CD14-positive monocyte (primary cell): Measurements from ENCODE around the gene RILP. TPM values are rescaled to one million over a fixed set of nuclear protein-coding genes. Genes with fewer than 3 reads are reported as not detected.

Source experiments
- DNase-seq, 3 donors: peaks; one replicate each; pipeline ENCODE4 v3.0.0-alpha.2; 2011 to 2022
- H2AFZ ChIP-seq: 2 replicates; pipeline ENCODE4 v1.6.0; 2012; ENCODE audit warnings: mild to moderate bottlenecking, low read depth, low read length, inconsistent platforms; ENCODE audit not compliant: insufficient read depth, poor library complexity, severe bottlenecking
- H3K27ac ChIP-seq, 2 donors: 1 replicate in 1 of 2; 2 replicates in 1 of 2; pipeline ENCODE4 v1.5.1; 2012 to 2013; ENCODE audit warnings: low read length in 2 of 2, control low read depth in 1 of 2, inconsistent platforms in 1 of 2, low read depth in 1 of 2, mild to moderate bottlenecking in 1 of 2
- H3K27me3 ChIP-seq, 2 donors: one replicate each; pipeline versions ENCODE4 v1.6.0 to v1.6.1; 2011 to 2013; ENCODE audit warnings: low read length in 2 of 2; ENCODE audit not compliant: control insufficient read depth in 2 of 2, insufficient read depth in 2 of 2
- H3K36me3 ChIP-seq, 2 donors: replicated peaks in 1 of 2; 1 replicate in 1 of 2; 2 replicates in 1 of 2; pipeline versions ENCODE4 v1.5.1 to v1.6.1; 2012 to 2013; ENCODE audit warnings: low read length in 2 of 2, control low read depth in 1 of 2, inconsistent platforms in 1 of 2, mild to moderate bottlenecking in 1 of 2; ENCODE audit not compliant: insufficient read depth in 2 of 2, control insufficient read depth in 1 of 2
- H3K4me1 ChIP-seq, 2 donors: 1 replicate in 1 of 2; 2 replicates in 1 of 2; pipeline versions ENCODE4 v1.5.1 to v1.6.1; 2012 to 2013; ENCODE audit warnings: low read length in 2 of 2, control low read depth in 1 of 2, inconsistent platforms in 1 of 2, mild to moderate bottlenecking in 1 of 2, moderate library complexity in 1 of 2; ENCODE audit not compliant: insufficient read depth in 2 of 2, control insufficient read depth in 1 of 2
- H3K4me2 ChIP-seq: replicated peaks from 2 replicates; pipeline ENCODE3; 2012; ENCODE audit warnings: low read length, moderate library complexity, mild to moderate bottlenecking; ENCODE audit not compliant: poor library complexity, severe bottlenecking; ENCODE audit errors: extremely low read depth
- H3K4me3 ChIP-seq, 3 experiments: fragments of 200-600 bp in 1 of 3; sonication (generic) in 1 of 3; replicated peaks in 1 of 3; 1 replicate in 2 of 3; 2 replicates in 1 of 3; pipeline ENCODE4 v1.5.1; 2011 to 2013; ENCODE audit warnings: low read length in 3 of 3, mild to moderate bottlenecking in 3 of 3, control low read depth in 2 of 3, low read depth in 2 of 3, inconsistent platforms in 1 of 3, moderate library complexity in 1 of 3
- H3K79me2 ChIP-seq: 2 replicates; pipeline ENCODE4 v1.6.0; 2012; ENCODE audit warnings: mild to moderate bottlenecking, control low read depth, inconsistent platforms, low read length, moderate library complexity; ENCODE audit not compliant: insufficient read depth
- H3K9ac ChIP-seq: 2 replicates; pipeline ENCODE4 v1.6.0; 2017; ENCODE audit warnings: low read length, mild to moderate bottlenecking; ENCODE audit not compliant: insufficient read depth, poor library complexity, severe bottlenecking
- H3K9me3 ChIP-seq, 2 donors: replicated peaks in 1 of 2; 1 replicate in 1 of 2; 2 replicates in 1 of 2; pipeline versions ENCODE4 v1.5.1 to v1.6.1; 2012 to 2013; ENCODE audit warnings: low read length in 2 of 2, control low read depth in 1 of 2; ENCODE audit not compliant: control insufficient read depth in 1 of 2, insufficient read depth in 1 of 2
- H4K20me1 ChIP-seq: 2 replicates; pipeline ENCODE4 v1.6.0; 2012; ENCODE audit warnings: mild to moderate bottlenecking, low read length, control low read depth, moderate library complexity; ENCODE audit not compliant: insufficient read depth
- H3K27ac Mint-ChIP-seq, 7 donors: one replicate each; pipeline ENCODE4 v1.8.0; 2020; ENCODE audit warnings: mild to moderate bottlenecking in 7 of 7, mixed read lengths in 7 of 7, moderate library complexity in 6 of 7, inconsistent platforms in 2 of 7
- H3K27me3 Mint-ChIP-seq, 3 donors: one replicate each; pipeline ENCODE4 v1.8.0; 2021 to 2022; ENCODE audit warnings: low read depth in 3 of 3, mild to moderate bottlenecking in 3 of 3, mixed read lengths in 3 of 3, moderate library complexity in 3 of 3, inconsistent platforms in 1 of 3
- H3K36me3 Mint-ChIP-seq, 2 donors: one replicate each; pipeline ENCODE4 v1.8.0; 2020; ENCODE audit warnings: mixed read lengths in 2 of 2, inconsistent platforms in 1 of 2, mild to moderate bottlenecking in 1 of 2
- H3K4me1 Mint-ChIP-seq: one replicate; pipeline ENCODE4 v1.8.0; 2020; ENCODE audit warnings: mild to moderate bottlenecking, mixed read lengths
- H3K4me3 Mint-ChIP-seq, 2 donors: one replicate each; pipeline ENCODE4 v1.8.0; 2020; ENCODE audit warnings: mild to moderate bottlenecking in 2 of 2, mixed read lengths in 2 of 2, moderate library complexity in 1 of 2
- H3K9me3 Mint-ChIP-seq, 7 donors: one replicate each; pipeline ENCODE4 v1.8.0; 2020 to 2022; ENCODE audit warnings: mixed read lengths in 7 of 7, mild to moderate bottlenecking in 6 of 7, moderate library complexity in 6 of 7, inconsistent platforms in 2 of 7
- WGBS: methylation state at CpG from one replicate; pipeline ENCODE4 v1.1.5; 2013; ENCODE audit warnings: missing lambda C conversion rate; ENCODE audit not compliant: insufficient coverage; 5-methylcytosine and 5-hydroxymethylcytosine counted together
- intact Hi-C, 2 donors: fragments of 100-400 bp; cut with micrococcal nuclease; formaldehyde crosslinking; loops; one replicate each; pipeline versions ENCODE4 v1.15.0 to v1.15.1; 2023
- polyA plus RNA-seq, 3 donors: library from polyadenylated mRNA; depleted of rRNA in 1 of 3; unstranded in 2 of 3; stranded (reverse) in 1 of 3; fragments of 300-500 nt in 2 of 3; fragments of >200 nt in 1 of 3; fragmentation: Illumina TruSeq in 2 of 3; gene quantifications; 1 replicate in 2 of 3; 2 replicates in 1 of 3; pipeline ENCODE4 v1.2.3, GENCODE V29; 2012 to 2021
- TF ChIP-seq, protein P1 (sequence below): fragments of 200-600 bp; IDR thresholded peaks from one replicate; pipeline ENCODE4 v1.8.0; 2022; ENCODE audit warnings: antibody characterized with exemption, mild to moderate bottlenecking

RILP gene
- polyA plus RNA-seq, 3 donors = 23.8 to 49.5 (median 49.4) TPM

DNA sequence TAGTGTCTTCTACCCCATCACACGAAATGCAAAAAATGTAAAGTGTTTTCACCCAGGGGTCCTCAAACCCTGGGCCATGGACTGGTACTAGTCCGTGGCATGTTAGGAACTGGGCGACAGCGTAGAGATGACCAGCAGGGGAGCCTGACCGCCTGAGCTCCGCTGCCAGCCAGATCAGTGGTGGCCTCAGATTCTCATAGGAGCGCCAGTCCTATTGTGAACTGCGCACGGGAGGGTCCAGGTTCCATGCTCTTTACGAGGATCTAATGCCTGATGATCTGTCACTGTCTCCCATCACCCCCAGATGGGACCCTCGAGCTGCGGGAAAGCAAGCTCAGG, 8.6 kb downstream of the RILP start:
- Mint-ChIP-seq H3K4me3 (no peak overlapping the region), H3K36me3 (peaks cover 30 to 33% of the 10 kb centered on the region in 2 donors), H3K27me3 (peaks cover 0 to 14% (median 8%) of the 10 kb centered on the region in 3 donors), H3K27ac (peak overlapping the region in 2 of 7 donors; percentile 18 to 69), H3K9me3 (peaks cover 0 to 5% (median 0%) of the 10 kb centered on the region in 7 donors), H3K4me1 (peaks cover 33% of the 10 kb centered on the region)
- Histone ChIP-seq H3K79me2 (no peaks in the 10 kb centered on the region), H3K4me2 (no peak overlapping the region), H3K4me1 (peaks cover 29 to 39% of the 10 kb centered on the region in 2 donors), H3K27me3 (no peaks in the 10 kb centered on the region), H4K20me1 (peaks cover 11% of the 10 kb centered on the region), H2AFZ (no peak overlapping the region), H3K9me3 (no peaks in the 10 kb centered on the region), H3K4me3 (no peak overlapping the region), H3K9ac (no peak overlapping the region), H3K36me3 (peaks cover 8 to 11% of the 10 kb centered on the region in 2 donors), H3K27ac (no peak overlapping the region)
- intact Hi-C loops = loop anchor here in 1 of 2 donors (10.0 kb wide), 4 partner anchors 74 to 754 kb away; partner anchors contain the start of gene TLCD2
- TF ChIP-seq, protein P1, sequence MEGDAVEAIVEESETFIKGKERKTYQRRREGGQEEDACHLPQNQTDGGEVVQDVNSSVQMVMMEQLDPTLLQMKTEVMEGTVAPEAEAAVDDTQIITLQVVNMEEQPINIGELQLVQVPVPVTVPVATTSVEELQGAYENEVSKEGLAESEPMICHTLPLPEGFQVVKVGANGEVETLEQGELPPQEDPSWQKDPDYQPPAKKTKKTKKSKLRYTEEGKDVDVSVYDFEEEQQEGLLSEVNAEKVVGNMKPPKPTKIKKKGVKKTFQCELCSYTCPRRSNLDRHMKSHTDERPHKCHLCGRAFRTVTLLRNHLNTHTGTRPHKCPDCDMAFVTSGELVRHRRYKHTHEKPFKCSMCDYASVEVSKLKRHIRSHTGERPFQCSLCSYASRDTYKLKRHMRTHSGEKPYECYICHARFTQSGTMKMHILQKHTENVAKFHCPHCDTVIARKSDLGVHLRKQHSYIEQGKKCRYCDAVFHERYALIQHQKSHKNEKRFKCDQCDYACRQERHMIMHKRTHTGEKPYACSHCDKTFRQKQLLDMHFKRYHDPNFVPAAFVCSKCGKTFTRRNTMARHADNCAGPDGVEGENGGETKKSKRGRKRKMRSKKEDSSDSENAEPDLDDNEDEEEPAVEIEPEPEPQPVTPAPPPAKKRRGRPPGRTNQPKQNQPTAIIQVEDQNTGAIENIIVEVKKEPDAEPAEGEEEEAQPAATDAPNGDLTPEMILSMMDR = no peak
- peak in 1 of 3 donors; percentile 3 for DNase-seq
- WGBS = 95% methylated on average over 8 of the region's 12 CpGs

DNA sequence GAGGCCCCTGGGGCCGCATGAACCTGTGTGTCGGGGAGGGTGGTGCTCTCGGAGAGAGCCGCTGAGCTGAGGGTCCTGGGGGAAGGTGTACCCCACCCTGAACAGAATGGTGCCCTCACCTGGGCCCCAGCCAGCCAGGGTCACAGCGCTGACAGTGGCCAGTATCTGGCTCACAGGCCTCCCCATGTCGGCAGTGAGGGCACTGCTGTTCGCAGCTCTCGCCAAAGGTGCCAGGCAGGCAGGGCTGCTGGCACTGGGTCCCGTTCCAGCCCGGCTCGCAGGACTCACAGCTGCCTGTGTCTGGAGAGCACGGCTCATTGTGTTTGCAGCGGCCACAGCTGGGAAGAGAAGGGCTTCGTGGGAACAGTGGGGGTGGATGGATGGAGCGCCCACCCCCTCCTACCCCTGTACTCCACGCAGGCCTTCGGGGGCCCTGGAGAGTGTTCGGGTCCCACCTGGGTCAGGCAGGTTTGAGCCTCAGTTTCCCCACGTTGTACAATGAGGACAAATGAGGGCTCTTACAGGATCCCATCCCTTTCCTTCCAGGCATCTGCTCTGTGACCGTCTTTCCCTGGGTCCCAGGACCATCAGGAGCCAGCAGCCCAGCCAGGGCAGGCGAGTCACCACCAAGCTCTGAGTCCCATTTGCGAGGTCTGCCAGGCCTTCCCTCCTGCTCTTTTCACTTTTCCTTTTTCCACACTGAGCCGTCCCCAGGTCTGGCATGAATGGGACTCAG, 9.2 kb downstream of the RILP start:
- Mint-ChIP-seq H3K27me3 (peaks cover 0 to 14% (median 8%) of the 10 kb centered on the region in 3 donors), H3K36me3 (peaks cover 32 to 33% of the 10 kb centered on the region in 2 donors), H3K9me3 (peaks cover 0 to 5% (median 0%) of the 10 kb centered on the region in 7 donors), H3K27ac (peak overlapping the region in 2 of 7 donors; percentile 18 to 69), H3K4me1 (peaks cover 28% of the 10 kb centered on the region), H3K4me3 (no peak overlapping the region)
- Histone ChIP-seq H4K20me1 (peaks cover 11% of the 10 kb centered on the region), H3K4me1 (peaks cover 24 to 34% of the 10 kb centered on the region in 2 donors), H3K79me2 (no peaks in the 10 kb centered on the region), H3K4me3 (no peak overlapping the region), H3K27me3 (no peaks in the 10 kb centered on the region), H2AFZ (no peak overlapping the region), H3K27ac (no peak overlapping the region), H3K9ac (no peak overlapping the region), H3K4me2 (no peak overlapping the region), H3K36me3 (peaks cover 12 to 16% of the 10 kb centered on the region in 2 donors), H3K9me3 (no peaks in the 10 kb centered on the region)
- WGBS = 89% methylated on average over 16 of the region's 23 CpGs
- peak in 1 of 3 donors; percentile 3 for DNase-seq
- intact Hi-C loops = loop anchor here in 1 of 2 donors (10.0 kb wide), 4 partner anchors 74 to 754 kb away; partner anchors contain the start of gene TLCD2
- TF ChIP-seq, protein P1 = no peak
